HG03280 (cell line): ENCODE data around the gene S1PR5.
"Not testable (repeated sequence)": the region's sequence is repeated elsewhere in the genome, so short reads cannot be mapped to it uniquely, and the experiment has no call there.

Experiments
- ATAC-seq: cut with Tn5 transposase; IDR thresholded peaks from one replicate; pipeline ENCODE4 v1.9.1; 2021; ENCODE audit warnings: mild to moderate bottlenecking, moderate library complexity; ENCODE audit not compliant: unreplicated experiment

The S1PR5 gene

GRCh38 chr19:10544753-10545251, 27.6 kb upstream of the S1PR5 start:
- no peak for ATAC-seq

DNA sequence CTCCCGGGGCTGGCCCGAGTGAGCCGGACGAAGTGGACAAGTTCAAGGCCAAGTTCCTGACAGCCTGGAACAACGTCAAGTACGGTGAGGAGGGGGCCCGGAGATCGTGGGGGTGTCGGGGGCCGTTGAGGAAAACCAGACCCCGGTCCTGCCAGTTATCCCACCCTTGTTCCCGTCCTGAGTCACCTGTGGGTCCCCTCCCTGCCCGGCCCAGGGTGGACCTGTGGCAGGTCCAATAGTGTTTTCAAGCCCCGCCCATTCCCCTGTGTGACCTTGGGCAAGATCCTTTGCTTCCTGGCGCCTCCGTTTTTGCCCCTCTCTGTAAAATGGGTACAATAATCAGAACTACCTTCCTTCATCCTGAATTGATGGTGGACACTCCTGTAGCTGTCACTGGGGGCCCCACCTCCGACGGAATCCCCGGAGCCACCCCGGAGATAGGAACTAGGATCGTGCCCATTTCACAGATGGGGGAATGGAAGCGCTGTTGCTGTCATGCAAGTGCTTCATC, 27.1 kb upstream of the S1PR5 start:
- ATAC-seq = no peak

GRCh38 chr19:10543420-10544241, 26.4 kb upstream of the S1PR5 start, which contains the start of gene ATG4D:
Gene ATG4D, plus strand, starts transcription at chr19:10543904. Its CDS starts 187 bp downstream, at chr19:10544091.
- peak; percentile 75 for ATAC-seq

DNA sequence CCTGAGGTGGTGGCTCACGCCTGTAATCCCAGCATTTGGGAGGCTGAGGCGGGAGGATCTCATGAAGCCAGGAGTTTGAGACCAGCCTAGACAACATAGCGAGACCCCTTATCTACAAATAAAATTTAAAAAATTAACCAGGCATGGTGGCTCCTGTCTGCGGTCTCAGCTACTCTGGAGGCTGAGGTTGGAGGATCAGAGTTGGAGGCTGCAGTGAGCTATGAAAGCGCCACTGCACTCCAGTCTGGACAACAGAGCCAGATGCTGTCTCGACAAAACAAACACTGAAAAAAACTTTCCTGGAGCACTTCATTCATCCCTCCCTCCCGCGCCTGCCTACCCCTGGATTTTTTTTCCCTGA, 25.8 kb upstream of the S1PR5 start:
- no peak for ATAC-seq

DNA sequence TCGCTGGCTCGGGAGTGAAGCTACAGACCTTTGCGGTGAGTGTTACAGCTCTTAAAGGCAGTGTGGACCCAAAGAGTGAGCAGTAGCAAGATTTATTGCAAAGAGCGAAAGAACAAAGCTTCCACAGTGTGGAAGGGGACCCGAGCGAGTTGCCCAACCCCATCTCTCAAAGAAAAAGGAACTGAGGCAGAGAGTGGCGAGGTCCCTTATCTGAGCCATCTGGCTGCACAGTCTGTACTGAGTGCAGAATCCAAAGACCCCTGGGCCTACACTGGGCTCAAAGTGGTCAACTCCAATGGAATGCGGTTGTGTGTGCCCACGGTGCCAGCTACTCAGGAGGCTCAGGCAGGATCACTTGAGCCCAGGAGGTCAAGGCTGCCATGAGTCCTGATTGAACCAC, 21.8 kb upstream of the S1PR5 start:
- ATAC-seq = not testable (repeated sequence)

- no peak for ATAC-seq
These were observed 21.1 kb upstream of the S1PR5 start for GRCh38 chr19:10538204-10538983.

GRCh38 chr19:10537668-10538067, 20.4 kb upstream of the S1PR5 start:
- no peak for ATAC-seq

DNA sequence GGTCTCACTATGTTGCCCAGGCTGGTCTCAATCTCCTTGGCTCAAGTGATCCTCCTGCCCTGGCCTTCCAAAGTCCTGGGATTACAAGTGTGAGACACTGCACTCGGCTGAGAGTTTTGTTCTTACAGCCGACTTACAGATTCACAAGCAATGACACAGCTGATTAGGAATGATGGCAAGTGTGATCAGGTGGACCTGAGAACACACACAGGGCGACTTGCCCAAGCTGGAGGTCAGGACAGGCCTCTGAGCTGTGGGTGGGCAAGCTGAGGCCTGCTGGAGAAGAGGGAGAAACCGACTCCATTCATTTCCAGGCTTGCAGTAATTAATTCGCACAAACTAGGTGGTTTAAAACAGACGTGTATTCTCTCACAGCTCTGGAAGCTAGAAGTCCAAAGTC, 18.4 kb upstream of the S1PR5 start:
- ATAC-seq = no peak

DNA sequence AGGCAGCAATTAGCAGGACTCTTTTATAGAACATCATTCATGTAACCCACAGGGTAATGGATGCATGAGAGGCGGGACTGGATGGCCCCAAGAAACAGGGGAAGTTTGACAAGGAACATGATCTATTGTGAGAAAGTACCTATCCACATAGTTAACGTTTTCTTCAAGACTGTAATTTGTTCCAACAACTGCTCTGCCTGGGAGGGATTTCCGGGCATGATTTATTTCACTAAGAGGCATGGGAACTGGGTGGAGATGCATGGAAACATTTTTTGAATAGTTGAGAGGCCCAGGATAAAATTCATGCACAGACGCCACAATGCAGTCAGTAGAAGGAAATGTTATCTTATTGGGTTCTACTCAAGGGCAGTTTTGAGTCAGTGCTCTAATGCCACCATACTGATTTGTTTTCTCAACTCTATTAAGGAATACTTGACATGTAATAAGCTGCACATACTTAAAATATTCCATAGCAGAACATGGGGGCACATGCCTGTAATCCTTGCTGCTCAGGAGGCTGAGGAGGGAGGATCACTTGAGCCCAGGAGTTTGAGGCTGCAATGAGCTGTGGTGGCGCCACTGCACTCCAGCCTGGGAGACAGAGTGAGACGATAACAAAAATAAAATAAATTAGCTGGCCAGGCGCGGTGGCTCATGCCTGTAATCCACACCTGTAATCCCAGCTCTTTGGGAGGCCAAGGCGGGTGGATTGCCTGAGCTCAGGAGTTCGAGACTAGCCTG, 16.6 kb upstream of the S1PR5 start:
- ATAC-seq = no peak

GRCh38 chr19:10532457-10532856, 15.2 kb upstream of the S1PR5 start:
- ATAC-seq = no peak

DNA sequence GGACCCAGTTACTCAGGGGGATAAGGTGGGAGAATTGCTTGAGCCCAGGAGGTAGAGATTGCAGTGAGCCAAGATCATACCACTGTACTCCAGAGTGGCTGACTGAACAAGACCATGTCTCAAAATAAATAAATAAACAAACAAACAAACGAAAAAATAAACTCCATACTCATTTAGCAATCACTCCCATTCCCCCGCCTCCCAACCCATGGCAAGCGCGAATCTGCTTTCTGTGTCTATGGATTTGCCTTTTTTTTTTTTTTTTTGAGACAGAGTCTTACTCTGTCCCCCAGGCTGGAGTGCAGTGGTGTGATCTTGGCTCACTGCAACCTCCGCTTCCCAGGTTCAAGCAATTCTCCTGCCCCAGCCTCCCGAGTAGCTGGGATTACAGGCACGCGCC, 9.6 kb upstream of the S1PR5 start:
- ATAC-seq = not testable (repeated sequence)

GRCh38 chr19:10525636-10526035, 8.4 kb upstream of the S1PR5 start:
- no peak for ATAC-seq

- ATAC-seq = no peak
These were observed 5.9 kb upstream of the S1PR5 start for GRCh38 chr19:10523135-10523636.

DNA sequence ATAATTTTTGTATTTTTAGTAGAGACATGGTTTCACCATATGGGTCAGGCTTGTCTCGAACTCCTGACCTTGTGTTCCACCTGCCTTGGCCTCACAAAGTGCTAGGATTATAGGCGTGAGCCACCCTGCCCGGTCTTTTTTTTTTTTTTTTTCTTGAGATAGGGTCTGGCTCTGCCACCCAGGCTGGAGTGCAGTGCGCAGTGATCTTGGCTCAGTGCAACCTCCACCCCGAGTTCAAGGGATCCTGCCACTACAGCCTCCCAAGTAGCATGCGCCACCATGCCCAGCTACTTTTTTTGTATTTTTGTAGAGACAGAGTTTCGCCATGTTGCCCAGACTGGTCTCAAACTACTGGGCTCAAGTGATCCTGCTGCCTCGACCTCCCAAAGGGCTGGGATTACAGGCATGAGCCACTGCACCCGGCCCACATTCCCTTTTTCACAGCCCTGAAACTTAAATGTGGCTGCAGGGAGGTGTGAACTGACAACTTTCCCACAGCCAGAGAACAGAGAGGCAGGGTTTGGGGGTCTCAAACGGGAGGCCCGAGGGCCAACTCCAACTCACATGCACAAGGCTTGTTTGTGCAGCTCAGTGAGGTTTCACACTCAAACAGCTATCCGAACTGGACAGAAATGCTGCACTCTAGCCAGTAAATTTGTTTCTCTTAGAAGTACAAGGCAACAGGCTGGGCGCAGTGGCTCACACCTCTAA, 4.4 kb upstream of the S1PR5 start:
- no peak for ATAC-seq

GRCh38 chr19:10520652-10521318, 3.5 kb upstream of the S1PR5 start:
- ATAC-seq = no peak

DNA sequence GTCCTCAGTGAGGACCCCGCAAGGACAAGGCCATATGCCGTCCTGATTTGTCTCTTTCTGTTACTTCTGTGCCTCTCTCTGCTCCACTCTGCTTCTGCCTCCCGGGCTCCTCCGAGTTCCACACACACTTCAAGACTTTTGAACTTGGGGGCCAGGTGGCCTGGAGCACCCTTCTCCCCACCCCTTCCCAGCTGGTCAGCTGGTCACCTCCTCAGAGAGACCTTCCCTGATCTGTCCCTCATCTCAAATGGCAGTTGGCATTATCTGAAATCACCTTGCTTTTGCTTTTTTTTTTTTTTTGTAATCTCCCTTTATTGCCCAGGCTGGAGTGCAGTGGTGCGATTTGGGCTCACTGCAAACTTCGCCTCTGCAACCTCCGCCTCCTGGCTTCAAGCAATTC, 2.2 kb upstream of the S1PR5 start:
- ATAC-seq = no peak

DNA sequence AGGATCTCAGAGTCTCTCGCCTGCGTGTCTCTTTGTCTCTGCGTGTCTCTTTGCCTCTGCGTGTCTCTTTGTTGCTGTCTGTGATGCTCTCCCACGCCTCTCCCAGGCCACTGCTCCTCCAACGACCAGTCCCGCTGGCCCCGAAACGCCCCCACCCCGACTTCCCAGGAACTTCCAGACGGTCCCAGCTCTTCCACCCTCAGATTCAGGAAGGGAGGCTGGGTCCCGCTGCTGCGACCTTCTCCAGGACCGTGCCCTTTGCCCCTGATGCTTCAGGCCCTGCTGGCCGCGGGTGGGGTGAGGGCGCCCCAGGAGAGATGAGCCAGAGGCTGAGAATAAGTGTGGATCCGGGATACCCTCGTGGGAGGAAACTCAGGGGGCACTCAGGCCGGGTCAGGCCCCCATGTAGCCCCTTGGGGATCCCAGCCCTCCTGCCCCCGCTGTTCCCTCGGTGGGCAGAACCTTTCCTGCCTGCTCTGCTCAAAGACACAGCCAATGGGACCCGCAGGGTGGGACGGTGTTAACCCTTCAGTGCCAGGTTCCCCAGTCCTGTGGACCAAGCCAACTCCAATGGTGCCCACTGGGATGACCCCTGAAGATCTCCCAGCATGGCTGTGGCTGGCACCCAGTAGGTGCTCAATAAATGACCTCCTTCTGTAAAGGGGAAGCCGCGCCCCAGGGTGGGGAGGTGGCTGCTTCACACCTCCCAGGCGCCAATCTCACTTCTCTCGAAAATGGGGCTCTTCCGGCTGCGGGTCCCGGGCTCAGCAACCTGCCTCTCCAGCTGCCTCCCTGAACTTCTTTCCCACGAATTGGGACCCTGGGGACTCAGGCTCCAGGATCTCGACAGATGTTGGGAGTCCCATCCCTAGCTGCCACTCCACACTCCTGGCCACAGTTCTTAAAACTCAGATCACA, 1.5 kb upstream of the S1PR5 start:
- no peak for ATAC-seq

GRCh38 chr19:10517760-10518443, 655 bp upstream of the S1PR5 start:
- ATAC-seq = no peak
